WTC11 (cell line): ENCODE measurements around the gene EIF4B. TPM values are rescaled to one million over a fixed set of nuclear protein-coding genes. Genes with fewer than 3 reads are reported as not detected.

ENCODE experiments used
- ATAC-seq: fragments of 200-7000 bp; cut with Tn5 transposase; 2 replicates; pipeline ENCODE4 v1.10.0; 2021; ENCODE audit warnings: mild to moderate bottlenecking, moderate library complexity
- CTCF ChIA-PET: fragments of 300-600 bp; sonication (Branson Sonifier 250); formaldehyde crosslinking; loops from one replicate; lab custom pipeline; 2021; ENCODE audit warnings: antibody characterized with exemption; lab: Charles Lee
- POLR2A ChIA-PET: fragments of 350-600 bp; sonication (Branson Sonifier 250); formaldehyde crosslinking; loops from one replicate; lab custom pipeline; 2021; ENCODE audit warnings: antibody characterized with exemption; lab: Charles Lee
- DNase-seq: peaks from one replicate; pipeline ENCODE4 v3.0.0; 2021; ENCODE audit warnings: low spot score
- H3K27ac Mint-ChIP-seq: 2 replicates; pipeline ENCODE4 v1.8.0; 2021; ENCODE audit warnings: mixed read lengths
- H3K27me3 Mint-ChIP-seq: 2 replicates; pipeline ENCODE4 v1.8.0; 2021; ENCODE audit warnings: low read depth, mild to moderate bottlenecking, moderate library complexity, mixed read lengths
- H3K36me3 Mint-ChIP-seq: 2 replicates; pipeline ENCODE4 v1.8.0; 2021; ENCODE audit warnings: mixed read lengths
- H3K4me1 Mint-ChIP-seq: 2 replicates; pipeline ENCODE4 v1.8.0; 2022; ENCODE audit warnings: mixed read lengths
- H3K4me3 Mint-ChIP-seq: 2 replicates; pipeline ENCODE4 v1.8.0; 2021; ENCODE audit warnings: mild to moderate bottlenecking, moderate library complexity, mixed read lengths
- H3K9me3 Mint-ChIP-seq: 2 replicates; pipeline ENCODE4 v1.8.0; 2021; ENCODE audit warnings: mixed read lengths
- AR ChIP-seq: fragments of 250-450 bp; sonication (Bioruptor Pico); IDR thresholded peaks from 2 replicates; pipeline ENCODE4 v1.9.0; 2021; ENCODE audit warnings: mild to moderate bottlenecking
- CREB1 ChIP-seq: sonication (generic); formaldehyde crosslinking; IDR thresholded peaks from 2 replicates; pipeline ENCODE4 v1.8.0; 2023; ENCODE audit warnings: mild to moderate bottlenecking, missing genetic modification reagents
- E2F5 ChIP-seq: sonication (generic); formaldehyde crosslinking; IDR thresholded peaks from 2 replicates; pipeline ENCODE4 v1.8.1; 2022; ENCODE audit warnings: mild to moderate bottlenecking, moderate library complexity, missing genetic modification reagents
- ESRRA ChIP-seq: sonication (generic); formaldehyde crosslinking; IDR thresholded peaks from 2 replicates; pipeline ENCODE4 v1.8.1; 2022; ENCODE audit warnings: mild to moderate bottlenecking, missing genetic modification reagents, borderline replicate concordance
- FOXJ3 ChIP-seq: sonication (generic); formaldehyde crosslinking; IDR thresholded peaks from 2 replicates; pipeline ENCODE4 v1.9.0; 2021; ENCODE audit warnings: missing genetic modification reagents, mild to moderate bottlenecking, borderline replicate concordance
- HMGA2 ChIP-seq: fragments of 250-450 bp; sonication (Bioruptor Pico); IDR thresholded peaks from 2 replicates; pipeline ENCODE4 v1.4.0; 2021; ENCODE audit warnings: mild to moderate bottlenecking, moderate library complexity
- JAZF1 ChIP-seq: fragments of 250-450 bp; sonication (Bioruptor Pico); IDR thresholded peaks from 2 replicates; pipeline ENCODE4 v1.9.0; 2021; ENCODE audit warnings: moderate library complexity, mild to moderate bottlenecking, inconsistent platforms
- MLX ChIP-seq: sonication (generic); formaldehyde crosslinking; IDR thresholded peaks from 2 replicates; pipeline ENCODE4 v1.8.1; 2023; ENCODE audit warnings: mild to moderate bottlenecking, missing genetic modification reagents, moderate library complexity
- OVOL2 ChIP-seq: fragments of 250-450 bp; sonication (Bioruptor Pico); IDR thresholded peaks from 2 replicates; pipeline ENCODE4 v1.9.0; 2021; ENCODE audit warnings: mild to moderate bottlenecking, borderline replicate concordance
- PREB ChIP-seq: sonication (generic); formaldehyde crosslinking; IDR thresholded peaks from 2 replicates; pipeline ENCODE4 v1.8.1; 2022; ENCODE audit warnings: mild to moderate bottlenecking, missing genetic modification reagents, moderate library complexity, borderline replicate concordance
- RORB ChIP-seq: fragments of 250-450 bp; sonication (Bioruptor Pico); IDR thresholded peaks from 2 replicates; pipeline ENCODE4 v1.9.0; 2021; ENCODE audit warnings: mild to moderate bottlenecking
- SOX15 ChIP-seq: fragments of 250-450 bp; sonication (Bioruptor Pico); IDR thresholded peaks from 2 replicates; pipeline ENCODE4 v1.9.0; 2021; ENCODE audit warnings: mild to moderate bottlenecking
- TEAD1 ChIP-seq: sonication (generic); formaldehyde crosslinking; IDR thresholded peaks from 2 replicates; pipeline ENCODE4 v1.8.0; 2022; ENCODE audit warnings: mild to moderate bottlenecking, missing genetic modification reagents
- USF1 ChIP-seq: sonication (generic); formaldehyde crosslinking; IDR thresholded peaks from 2 replicates; pipeline ENCODE4 v1.8.0; 2022; ENCODE audit warnings: mild to moderate bottlenecking, missing genetic modification reagents
- USF2 ChIP-seq: sonication (generic); formaldehyde crosslinking; IDR thresholded peaks from 2 replicates; pipeline ENCODE4 v1.8.1; 2023; ENCODE audit warnings: mild to moderate bottlenecking, missing genetic modification reagents, moderate library complexity
- ZNF219 ChIP-seq: sonication (generic); formaldehyde crosslinking; IDR thresholded peaks from 2 replicates; pipeline ENCODE4 v1.8.0; 2023; ENCODE audit warnings: missing genetic modification reagents, mild to moderate bottlenecking, borderline replicate concordance
- ZNF416 ChIP-seq: fragments of 250-450 bp; sonication (Bioruptor Pico); IDR thresholded peaks from 2 replicates; pipeline ENCODE4 v1.9.0; 2021; ENCODE audit warnings: mild to moderate bottlenecking, inconsistent platforms
- ZNF671 ChIP-seq: fragments of 250-450 bp; sonication (Bioruptor Pico); IDR thresholded peaks from 2 replicates; pipeline ENCODE4 v1.8.0; 2021; ENCODE audit warnings: mild to moderate bottlenecking
- total RNA-seq: library from RNA; stranded (reverse); gene quantifications from 3 replicates; pipeline ENCODE4 v1.2.3, GENCODE V29; 2021

EIF4B gene
- total RNA-seq, 1 experiment from 2014 or later = 730 TPM

GRCh38 chr12:52992699-52993557, 13.3 kb upstream of the EIF4B start:
- no peaks in the 10 kb centered on the region for H3K36me3 Mint-ChIP-seq
- ChIA-PET CTCF (interaction anchor here (0.5 to 3.7 kb wide), 7 partner anchors 12 to 166 kb away, joined by 3 to 30 read pairs (median 4); no protein-coding TSS in a partner anchor), POLR2A (interaction anchor here (1.0 kb wide), 1 partner anchor 13 kb away, joined by 3 read pairs; the partner anchor contains the start of gene EIF4B)
- H3K9me3 Mint-ChIP-seq = no peaks in the 10 kb centered on the region
- H3K4me1 Mint-ChIP-seq = peaks cover 8% of the 10 kb centered on the region; the same call in 1 of the 2 replicates
- H3K27ac Mint-ChIP-seq = no peak overlapping the region
- H3K4me3 Mint-ChIP-seq = no peak overlapping the region
- no peak for TF ChIP-seq ZNF671
- TF ChIP-seq JAZF1 (CRISPR knock-in tag) = no peak
- no peak for TF ChIP-seq OVOL2 (CRISPR knock-in tag)
- ATAC-seq (no peak), DNase-seq (no peak)
- peaks cover 7% of the 10 kb centered on the region for H3K27me3 Mint-ChIP-seq

GRCh38 chr12:52993558-52993869, 12.7 kb upstream of the EIF4B start:
- Mint-ChIP-seq H3K27ac (no peak overlapping the region), H3K9me3 (no peaks in the 10 kb centered on the region), H3K4me1 (peaks cover 8% of the 10 kb centered on the region; the same call in 1 of the 2 replicates), H3K36me3 (no peaks in the 10 kb centered on the region)
- POLR2A ChIA-PET = no interaction called here
- ATAC-seq (no peak), DNase-seq (no peak)
- TF ChIP-seq OVOL2 (CRISPR knock-in tag) (no peak), HMGA2 (CRISPR knock-in tag) (no peak), ESRRA (CRISPR knock-in tag) (no peak), ZNF671 (no peak), ZNF219 (CRISPR knock-in tag) (no peak), USF2 (CRISPR knock-in tag) (no peak), PREB (CRISPR knock-in tag) (no peak)
- TF ChIP-seq, all 79 proteins: peak for 0
- CTCF ChIA-PET = interaction anchor here (0.5 to 3.7 kb wide), 3 partner anchors 13 to 114 kb away, joined by 3 to 30 read pairs (median 11); no protein-coding TSS in a partner anchor
- H3K4me3 Mint-ChIP-seq = no peak overlapping the region
- H3K27me3 Mint-ChIP-seq = peaks cover 7% of the 10 kb centered on the region

- TF ChIP-seq CREB1 (CRISPR knock-in tag) (no peak), ZNF416 (CRISPR knock-in tag) (no peak), JAZF1 (CRISPR knock-in tag) (no peak), RORB (no peak), E2F5 (CRISPR knock-in tag) (no peak), FOXJ3 (no peak), TEAD1 (CRISPR knock-in tag) (0 out of 2 replicates have a peak, but pooled peaks have one; percentile 21)
- peak overlapping the region; percentile 57 for H3K27ac Mint-ChIP-seq
- H3K27me3 Mint-ChIP-seq = no peaks in the 10 kb centered on the region
- peaks cover 24% of the 10 kb centered on the region for H3K36me3 Mint-ChIP-seq
- CTCF ChIA-PET = interaction anchor here (1.0 kb wide), 1 partner anchor 44 kb away, joined by 3 read pairs; no protein-coding TSS in a partner anchor
- ATAC-seq (no peak), DNase-seq (no peak)
- no peaks in the 10 kb centered on the region for H3K9me3 Mint-ChIP-seq
- H3K4me3 Mint-ChIP-seq = peak overlapping the region; percentile 99
- POLR2A ChIA-PET = no interaction called here
- peaks cover 35% of the 10 kb centered on the region for H3K4me1 Mint-ChIP-seq
Measured at GRCh38 chr12:53004178-53004577, 2.1 kb upstream of the EIF4B start.

GRCh38 chr12:53004582-53004981, 1.7 kb upstream of the EIF4B start:
- ChIA-PET POLR2A (no interaction called here), CTCF (interaction anchor here (1.0 to 2.0 kb wide), 2 partner anchors 44 to 120 kb away, joined by 3 to 18 read pairs; no protein-coding TSS in a partner anchor)
- TF ChIP-seq SOX15 (CRISPR knock-in tag) (no peak), AR (CRISPR knock-in tag) (no peak), MLX (no peak), USF1 (CRISPR knock-in tag) (peak; percentile 86), USF2 (CRISPR knock-in tag) (peak; percentile 87)
- Mint-ChIP-seq H3K27me3 (no peaks in the 10 kb centered on the region), H3K27ac (peak overlapping the region; percentile 41), H3K9me3 (no peaks in the 10 kb centered on the region), H3K36me3 (peaks cover 27% of the 10 kb centered on the region), H3K4me3 (peak overlapping the region; percentile 99), H3K4me1 (peaks cover 39% of the 10 kb centered on the region)
- ATAC-seq (no peak), DNase-seq (no peak)
